Karpas-422 (cell line): Measurements from ENCODE around the gene GMCL2. TPM values are rescaled to one million over a fixed set of nuclear protein-coding genes. Genes with fewer than 3 reads are reported as not detected.

Experiments used
- DNase-seq: peaks from one replicate; pipeline ENCODE4 v3.0.0-alpha.2; 2015
- H2AFZ ChIP-seq: fragments of 200-600 bp; sonication (generic); 2 replicates; pipeline ENCODE4 v1.6.1; 2014; ENCODE audit warnings: antibody characterized with exemption, low read length, mixed read lengths
- H3K27ac ChIP-seq: fragments of 200-600 bp; sonication (generic); 2 replicates; pipeline ENCODE4 v1.5.1; 2014; ENCODE audit warnings: mild to moderate bottlenecking, low read length, moderate library complexity
- H3K27me3 ChIP-seq: fragments of 200-600 bp; sonication (generic); 2 replicates; pipeline ENCODE4 v1.6.1; 2014; ENCODE audit warnings: low read length, mixed read lengths
- H3K36me3 ChIP-seq: fragments of 200-600 bp; sonication (generic); 2 replicates; pipeline ENCODE4 v1.6.1; 2014; ENCODE audit warnings: low read length, mixed read lengths; ENCODE audit not compliant: insufficient read depth
- H3K4me1 ChIP-seq: fragments of 200-600 bp; sonication (generic); 2 replicates; pipeline ENCODE4 v1.6.1; 2014; ENCODE audit warnings: mild to moderate bottlenecking, low read length, mixed read lengths
- H3K4me2 ChIP-seq: fragments of 200-600 bp; sonication (generic); 2 replicates; pipeline ENCODE4 v1.6.1; 2014; ENCODE audit warnings: low read length, low read depth, mild to moderate bottlenecking; ENCODE audit not compliant: poor library complexity, severe bottlenecking
- H3K4me3 ChIP-seq: fragments of 200-600 bp; sonication (generic); 2 replicates; pipeline ENCODE4 v1.5.1; 2014; ENCODE audit warnings: mild to moderate bottlenecking, antibody characterized with exemption, low read length, mixed read lengths
- H3K79me2 ChIP-seq: fragments of 200-600 bp; sonication (generic); 2 replicates; pipeline ENCODE4 v1.6.1; 2014; ENCODE audit warnings: mild to moderate bottlenecking, low read length, mixed read lengths
- H3K9ac ChIP-seq: fragments of 200-600 bp; sonication (generic); 2 replicates; pipeline ENCODE4 v1.6.0; 2014; ENCODE audit warnings: low read length
- H3K9me2 ChIP-seq: fragments of 200-600 bp; sonication (generic), shearing (Covaris generic); replicated peaks from 2 replicates; pipeline ENCODE4 v1.6.0; 2014; ENCODE audit warnings: mild to moderate bottlenecking, low read length, moderate library complexity; ENCODE audit not compliant: insufficient read depth
- H3K9me3 ChIP-seq: fragments of 300-700, 200-600 bp; sonication (generic); 2 replicates; pipeline ENCODE4 v1.6.1; 2014; ENCODE audit warnings: low read length, mixed read lengths
- H4K20me1 ChIP-seq: fragments of 200-600 bp; sonication (generic); 2 replicates; pipeline ENCODE4 v1.6.1; 2014; ENCODE audit warnings: mild to moderate bottlenecking, antibody characterized with exemption, low read length, low read depth; ENCODE audit not compliant: insufficient read depth
- total RNA-seq: library from RNA; depleted of rRNA; stranded (reverse); fragments of >200 nt; shearing (Covaris generic); gene quantifications from 2 replicates; pipeline ENCODE4 v1.2.3, GENCODE V29; 2014; ENCODE audit warnings: low replicate concordance

GMCL2 gene
- total RNA-seq, 1 experiment from 2014 or later, result not detected

DNA sequence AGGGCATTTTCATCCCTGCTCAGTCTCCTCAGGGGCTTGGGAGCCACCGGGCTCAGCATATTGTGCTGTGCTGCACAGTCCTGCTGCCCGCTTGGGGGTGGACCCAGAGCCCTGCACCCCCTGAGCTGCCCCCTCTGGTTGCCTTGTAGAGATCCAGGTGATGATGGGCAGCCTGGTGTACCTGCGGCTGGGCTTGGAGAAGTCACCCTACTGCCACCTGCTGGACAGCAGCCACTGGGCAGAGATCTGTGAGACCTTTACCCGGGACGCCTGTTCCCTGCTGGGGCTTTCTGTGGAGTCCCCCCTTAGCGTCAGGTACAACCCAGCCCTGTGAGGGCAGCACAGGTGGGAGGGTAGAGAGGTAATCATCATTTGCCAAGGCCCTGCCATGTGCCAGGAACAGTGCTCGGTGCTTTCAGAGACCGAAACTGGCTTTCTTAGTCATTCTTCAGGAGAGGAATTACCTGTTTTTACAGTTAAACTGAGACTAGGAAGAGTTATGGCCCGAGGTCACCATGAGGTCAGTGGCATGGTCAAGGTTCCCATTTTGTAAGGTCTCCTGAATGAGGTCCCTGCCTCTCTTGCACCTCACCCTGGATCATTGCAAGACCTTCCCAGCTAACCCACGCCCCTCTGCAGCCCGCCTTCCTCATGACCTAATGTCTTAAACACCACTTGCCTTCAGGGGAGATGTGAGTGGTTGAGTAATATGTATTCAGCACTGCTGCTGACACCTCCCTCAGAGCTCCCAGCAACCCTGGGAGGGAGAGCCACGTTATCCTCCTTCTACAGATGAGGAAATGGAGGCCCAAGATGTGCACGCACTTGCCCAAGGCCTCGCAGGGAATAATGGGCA is 41.0 kb downstream of the GMCL2 start:
- no peaks in the 10 kb centered on the region for H3K9me2 ChIP-seq
- no peak overlapping the region for H3K4me2 ChIP-seq
- H3K9me3 ChIP-seq, result no peaks in the 10 kb centered on the region
- peaks cover 43% of the 10 kb centered on the region; the same call in 1 of the 2 replicates for H3K36me3 ChIP-seq
- H3K9ac ChIP-seq, result no peak overlapping the region
- H4K20me1 ChIP-seq, result peaks cover 6% of the 10 kb centered on the region; the same call in 1 of the 2 replicates
- H3K4me3 ChIP-seq, result no peak overlapping the region
- H2AFZ ChIP-seq, result no peak overlapping the region
- peak; percentile 88 for DNase-seq
- H3K27ac ChIP-seq, result no peak overlapping the region
- H3K27me3 ChIP-seq, result no peaks in the 10 kb centered on the region
- peaks cover 8% of the 10 kb centered on the region for H3K4me1 ChIP-seq
- H3K79me2 ChIP-seq, result no peaks in the 10 kb centered on the region

DNA sequence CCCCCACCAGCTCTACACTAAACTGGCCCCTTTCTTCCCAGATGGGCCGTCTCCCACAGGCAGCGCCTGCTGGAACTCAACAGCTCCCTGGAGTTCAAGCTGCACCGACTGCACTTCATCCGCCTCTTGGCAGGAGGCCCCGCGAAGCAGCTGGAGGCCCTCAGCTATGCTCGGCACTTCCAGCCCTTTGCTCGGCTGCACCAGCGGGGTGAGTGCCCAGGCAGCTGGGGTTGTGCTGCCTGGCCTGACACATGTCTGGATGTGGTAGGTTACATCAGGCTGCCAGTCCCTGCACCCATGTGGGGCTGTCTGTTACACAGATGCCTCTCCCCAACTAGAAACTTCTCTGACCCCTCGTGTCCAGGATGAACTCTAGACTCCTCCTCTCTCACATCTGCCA is 43.3 kb downstream of the GMCL2 start:
- no peak for DNase-seq
- H4K20me1 ChIP-seq, result peaks cover 3% of the 10 kb centered on the region; the same call in 1 of the 2 replicates
- peaks cover 8% of the 10 kb centered on the region for H3K4me1 ChIP-seq
- H3K79me2 ChIP-seq, result no peaks in the 10 kb centered on the region
- H3K27ac ChIP-seq, result no peak overlapping the region
- no peaks in the 10 kb centered on the region for H3K9me2 ChIP-seq
- no peak overlapping the region for H3K4me3 ChIP-seq
- no peak overlapping the region for H2AFZ ChIP-seq
- H3K4me2 ChIP-seq, result no peak overlapping the region
- peaks cover 32% of the 10 kb centered on the region; the same call in 1 of the 2 replicates for H3K36me3 ChIP-seq
- H3K9ac ChIP-seq, result no peak overlapping the region
- no peaks in the 10 kb centered on the region for H3K27me3 ChIP-seq
- H3K9me3 ChIP-seq, result no peaks in the 10 kb centered on the region

DNA sequence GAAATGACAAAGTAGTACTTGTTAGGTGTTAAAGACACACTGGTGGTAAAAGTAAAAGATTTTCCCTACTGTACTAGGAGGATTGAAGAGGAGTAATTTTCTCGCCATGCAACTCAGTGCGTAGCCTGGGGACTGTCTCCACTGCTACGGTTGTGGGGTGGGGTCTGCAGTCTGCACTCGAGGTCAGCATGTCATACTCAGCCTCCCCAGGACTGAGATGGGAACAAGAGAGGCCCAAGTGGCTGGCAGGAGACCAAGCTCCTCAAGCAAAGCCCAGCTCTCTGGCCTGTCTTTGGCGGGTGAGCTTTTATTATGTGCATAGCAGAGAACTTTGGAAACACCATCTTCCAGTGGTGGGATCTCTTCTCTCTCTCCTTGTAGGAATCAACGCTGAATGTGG is 43.9 kb downstream of the GMCL2 start:
- DNase-seq, result no peak
- no peaks in the 10 kb centered on the region for H3K9me2 ChIP-seq
- no peak overlapping the region for H3K4me2 ChIP-seq
- H3K4me3 ChIP-seq, result no peak overlapping the region
- H3K27ac ChIP-seq, result no peak overlapping the region
- H3K27me3 ChIP-seq, result no peaks in the 10 kb centered on the region
- H3K9me3 ChIP-seq, result no peaks in the 10 kb centered on the region
- peaks cover 8% of the 10 kb centered on the region for H3K4me1 ChIP-seq
- H2AFZ ChIP-seq, result no peak overlapping the region
- no peak overlapping the region for H3K9ac ChIP-seq
- peaks cover 26% of the 10 kb centered on the region; the same call in 1 of the 2 replicates for H3K36me3 ChIP-seq
- H3K79me2 ChIP-seq, result no peaks in the 10 kb centered on the region
- peaks cover 3% of the 10 kb centered on the region; the same call in 1 of the 2 replicates for H4K20me1 ChIP-seq

DNA sequence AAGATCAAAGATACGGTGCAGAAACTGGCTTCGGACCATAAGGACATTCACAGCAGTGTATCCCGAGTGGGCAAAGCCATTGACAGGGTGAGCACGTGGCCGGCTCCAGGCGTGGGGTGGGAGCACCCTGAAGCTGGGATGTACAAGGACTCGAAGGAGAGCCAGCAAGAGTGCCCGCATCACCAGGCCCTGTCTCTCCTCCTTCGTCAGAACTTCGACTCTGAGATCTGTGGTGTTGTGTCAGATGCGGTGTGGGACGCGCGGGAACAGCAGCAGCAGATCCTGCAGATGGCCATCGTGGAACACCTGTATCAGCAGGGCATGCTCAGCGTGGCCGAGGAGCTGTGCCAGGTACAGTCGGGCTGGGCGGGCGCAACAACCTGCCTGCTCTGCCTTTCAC is 44.5 kb downstream of the GMCL2 start:
- no peaks in the 10 kb centered on the region for H3K27me3 ChIP-seq
- H3K9ac ChIP-seq, result no peak overlapping the region
- peaks cover 8% of the 10 kb centered on the region for H3K4me1 ChIP-seq
- no peak for DNase-seq
- H3K27ac ChIP-seq, result no peak overlapping the region
- H3K4me2 ChIP-seq, result no peak overlapping the region
- H3K4me3 ChIP-seq, result no peak overlapping the region
- H4K20me1 ChIP-seq, result peaks cover 6% of the 10 kb centered on the region; the same call in 1 of the 2 replicates
- no peak overlapping the region for H2AFZ ChIP-seq
- no peaks in the 10 kb centered on the region for H3K9me2 ChIP-seq
- peaks cover 20% of the 10 kb centered on the region; the same call in 1 of the 2 replicates for H3K36me3 ChIP-seq
- H3K79me2 ChIP-seq, result no peaks in the 10 kb centered on the region
- H3K9me3 ChIP-seq, result no peaks in the 10 kb centered on the region

DNA sequence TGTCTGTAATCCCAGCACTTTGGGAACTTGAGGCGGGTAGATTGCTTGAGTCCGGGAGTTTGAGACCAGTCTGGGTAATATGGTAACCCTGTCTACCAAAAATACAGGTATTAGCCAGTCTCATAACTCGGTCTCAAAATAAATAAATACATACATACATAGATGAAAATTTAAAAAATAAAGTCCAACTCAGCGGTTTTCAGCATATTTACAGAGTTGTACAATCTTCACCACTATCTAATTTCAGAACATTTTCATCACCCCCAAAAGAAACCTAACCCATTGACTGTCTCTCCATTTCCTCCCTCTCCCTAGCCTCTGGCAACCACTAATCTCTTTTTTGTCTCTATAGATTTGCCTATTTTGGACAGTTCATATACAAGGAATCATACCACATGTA is 45.6 kb downstream of the GMCL2 start:
- no peak for DNase-seq
- no peaks in the 10 kb centered on the region for H3K9me3 ChIP-seq
- peaks cover 6% of the 10 kb centered on the region; the same call in 1 of the 2 replicates for H4K20me1 ChIP-seq
- no peak overlapping the region for H3K27ac ChIP-seq
- H3K4me3 ChIP-seq, result no peak overlapping the region
- H3K36me3 ChIP-seq, result peaks cover 11% of the 10 kb centered on the region; the same call in 1 of the 2 replicates
- no peak overlapping the region for H3K9ac ChIP-seq
- no peak overlapping the region for H3K4me2 ChIP-seq
- peaks cover 8% of the 10 kb centered on the region for H3K4me1 ChIP-seq
- no peak overlapping the region for H2AFZ ChIP-seq
- no peaks in the 10 kb centered on the region for H3K27me3 ChIP-seq
- H3K9me2 ChIP-seq, result no peaks in the 10 kb centered on the region
- H3K79me2 ChIP-seq, result peaks cover 3% of the 10 kb centered on the region; the same call in 1 of the 2 replicates

DNA sequence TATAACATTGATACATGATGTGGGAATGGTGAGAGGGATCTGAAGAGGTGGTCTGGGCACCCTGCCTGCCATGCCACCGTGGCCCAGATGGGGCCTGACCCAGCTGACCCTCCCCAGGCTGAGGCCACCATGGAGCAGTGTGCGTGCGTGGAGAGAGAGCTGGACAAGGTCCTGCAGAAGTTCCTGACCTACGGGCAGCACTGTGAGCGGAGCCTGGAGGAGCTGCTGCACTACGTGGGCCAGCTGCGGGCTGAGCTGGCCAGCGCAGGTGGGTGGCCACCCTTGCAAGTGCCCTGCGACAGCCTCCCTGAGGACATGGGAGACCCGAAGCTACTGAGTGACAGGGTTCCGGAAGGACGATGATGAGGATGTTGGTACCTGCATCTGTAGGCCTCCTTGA is 49.2 kb downstream of the GMCL2 start:
- no peak overlapping the region for H3K4me3 ChIP-seq
- DNase-seq, result no peak
- H3K9me3 ChIP-seq, result no peaks in the 10 kb centered on the region
- H3K9me2 ChIP-seq, result no peaks in the 10 kb centered on the region
- no peak overlapping the region for H2AFZ ChIP-seq
- peaks cover 19% of the 10 kb centered on the region; the same call in 1 of the 2 replicates for H3K36me3 ChIP-seq
- H3K27me3 ChIP-seq, result no peaks in the 10 kb centered on the region
- H4K20me1 ChIP-seq, result 0 out of 2 replicates have a peak, but pooled peaks cover 4% of the 10 kb centered on the region
- H3K27ac ChIP-seq, result no peak overlapping the region
- H3K4me1 ChIP-seq, result no peaks in the 10 kb centered on the region
- H3K9ac ChIP-seq, result no peak overlapping the region
- H3K4me2 ChIP-seq, result no peak overlapping the region
- H3K79me2 ChIP-seq, result peaks cover 21% of the 10 kb centered on the region

DNA sequence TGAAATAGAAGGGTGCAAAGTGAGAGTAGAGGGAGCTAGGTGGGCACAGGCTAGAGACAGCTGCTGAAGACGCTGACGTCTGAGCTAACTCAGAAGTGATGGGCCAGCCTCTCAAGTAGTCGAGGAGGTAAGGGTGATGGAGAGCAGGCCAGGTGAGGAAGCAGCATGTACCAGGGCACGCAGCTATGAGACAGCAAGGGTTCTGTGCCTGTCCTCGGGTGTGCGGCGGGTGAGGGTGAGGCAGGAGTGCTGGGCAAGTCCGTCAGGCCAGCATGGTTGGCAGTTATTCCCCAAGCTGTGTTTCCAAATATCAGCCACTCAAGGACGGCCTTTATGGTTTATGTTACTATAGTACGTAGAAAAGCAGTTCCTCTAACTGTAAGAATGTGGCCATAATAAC is 50.2 kb downstream of the GMCL2 start:
- Histone ChIP-seq H3K79me2 (peaks cover 27% of the 10 kb centered on the region), H4K20me1 (0 out of 2 replicates have a peak, but pooled peaks cover 4% of the 10 kb centered on the region), H3K4me2 (no peak overlapping the region), H3K4me3 (no peak overlapping the region), H3K36me3 (peaks cover 16% of the 10 kb centered on the region; the same call in 1 of the 2 replicates), H3K27ac (no peak overlapping the region), H3K9ac (no peak overlapping the region), H3K9me2 (no peaks in the 10 kb centered on the region), H3K27me3 (no peaks in the 10 kb centered on the region), H2AFZ (no peak overlapping the region), H3K9me3 (no peaks in the 10 kb centered on the region), H3K4me1 (peaks cover 2% of the 10 kb centered on the region)
- no peak for DNase-seq
